NB4 (cell line): ENCODE data around the gene MSH3.

Experiments
- CTCF ChIP-seq: IDR thresholded peaks from one replicate; pipeline ENCODE4 v1.5.1; 2012; ENCODE audit warnings: low read depth, low read length
- MAX ChIP-seq: IDR thresholded peaks from 2 replicates; pipeline ENCODE4 v1.6.1; 2011; ENCODE audit warnings: low read depth, low read length

- no peak for TF ChIP-seq CTCF
- TF ChIP-seq MAX = no peak
These were observed 126.4 kb downstream of the MSH3 start for GRCh38 chr5:80780761-80781285.
